GM12873 (cell line): ENCODE measurements around the gene TRPC4AP.

ENCODE experiments used
- TF ChIP-seq, protein P1 (sequence below): IDR thresholded peaks from 2 replicates; pipeline ENCODE4 v1.5.1; 2012; ENCODE audit warnings: low read depth, mild to moderate bottlenecking, moderate library complexity, low read length, control low read depth; ENCODE audit not compliant: insufficient read depth; ENCODE audit errors: missing control alignments

Gene TRPC4AP

GRCh38 chr20:35010405-35011192 is 82.0 kb downstream of the TRPC4AP start:
- TF ChIP-seq, protein P1, sequence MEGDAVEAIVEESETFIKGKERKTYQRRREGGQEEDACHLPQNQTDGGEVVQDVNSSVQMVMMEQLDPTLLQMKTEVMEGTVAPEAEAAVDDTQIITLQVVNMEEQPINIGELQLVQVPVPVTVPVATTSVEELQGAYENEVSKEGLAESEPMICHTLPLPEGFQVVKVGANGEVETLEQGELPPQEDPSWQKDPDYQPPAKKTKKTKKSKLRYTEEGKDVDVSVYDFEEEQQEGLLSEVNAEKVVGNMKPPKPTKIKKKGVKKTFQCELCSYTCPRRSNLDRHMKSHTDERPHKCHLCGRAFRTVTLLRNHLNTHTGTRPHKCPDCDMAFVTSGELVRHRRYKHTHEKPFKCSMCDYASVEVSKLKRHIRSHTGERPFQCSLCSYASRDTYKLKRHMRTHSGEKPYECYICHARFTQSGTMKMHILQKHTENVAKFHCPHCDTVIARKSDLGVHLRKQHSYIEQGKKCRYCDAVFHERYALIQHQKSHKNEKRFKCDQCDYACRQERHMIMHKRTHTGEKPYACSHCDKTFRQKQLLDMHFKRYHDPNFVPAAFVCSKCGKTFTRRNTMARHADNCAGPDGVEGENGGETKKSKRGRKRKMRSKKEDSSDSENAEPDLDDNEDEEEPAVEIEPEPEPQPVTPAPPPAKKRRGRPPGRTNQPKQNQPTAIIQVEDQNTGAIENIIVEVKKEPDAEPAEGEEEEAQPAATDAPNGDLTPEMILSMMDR, result no peak

GRCh38 chr20:35009665-35010328 is 82.8 kb downstream of the TRPC4AP start:
- TF ChIP-seq, protein P1, result no peak

- TF ChIP-seq, protein P1, result no peak
Measured at GRCh38 chr20:35008411-35009342, 83.9 kb downstream of the TRPC4AP start.

GRCh38 chr20:35007891-35008290 is 84.7 kb downstream of the TRPC4AP start:
- TF ChIP-seq, protein P1, result no peak

GRCh38 chr20:35007413-35007812 is 85.2 kb downstream of the TRPC4AP start:
- TF ChIP-seq, protein P1, result no peak

DNA sequence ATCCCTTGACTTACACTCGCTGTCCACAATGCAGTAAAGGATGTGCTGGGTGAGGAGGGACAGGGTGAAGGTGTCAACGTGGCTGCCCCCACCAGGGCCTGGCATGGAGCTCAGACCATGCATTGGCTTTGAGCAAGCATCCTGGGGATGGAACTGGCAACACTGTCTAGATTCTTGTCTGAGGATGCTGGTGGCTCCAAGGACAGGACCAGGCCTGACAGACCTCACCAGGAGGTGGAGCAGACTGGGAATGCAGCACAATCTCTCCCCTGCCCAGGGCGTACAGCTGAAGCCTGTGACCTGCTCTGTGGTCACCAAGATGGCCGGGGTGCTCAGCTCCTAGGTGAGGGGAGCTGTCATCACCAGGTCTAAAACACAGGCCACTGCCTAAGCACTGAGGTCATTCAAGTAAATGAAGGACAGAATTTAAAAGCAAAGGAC is 86.1 kb downstream of the TRPC4AP start:
- TF ChIP-seq, protein P1, result no peak
